Measurements from ENCODE around the gene TGM6.

TGM6 gene

GRCh38 chr20:2399390-2399789 is 18.7 kb downstream of the TGM6 start:
- H3K27me3 ChIP-seq (ENCODE audit: insufficient read depth, poor library complexity, severe bottlenecking), result no peaks in the 10 kb centered on the region
- no peak for TF ChIP-seq GABPA (IDR thresholded peaks at IDR 0.05; ENCODE audit: low read depth)
- TF ChIP-seq CTCF (IDR thresholded peaks at IDR 0.05; ENCODE audit: insufficient read depth, low read length), result no peak
- TF ChIP-seq REST (IDR thresholded peaks at IDR 0.05; ENCODE audit: insufficient replicate concordance, low read depth), result no peak
- no peak for TF ChIP-seq SPI1 (IDR thresholded peaks at IDR 0.05; ENCODE audit: borderline replicate concordance, low read depth)
- no peak for TF ChIP-seq POLR2AphosphoS5 (IDR thresholded peaks at IDR 0.05; ENCODE audit: low read depth)
- H3K4me3 ChIP-seq (replicated peaks; ENCODE audit: insufficient read depth, low read length), result no peak overlapping the region
- no peak for DNase-seq (ENCODE audit: low read depth in 1 of 2, low spot score in 1 of 2)
- H3K27ac ChIP-seq (replicated peaks), result no peak overlapping the region

GRCh38 chr20:2400290-2400689 is 19.6 kb downstream of the TGM6 start:
- H3K4me3 ChIP-seq (replicated peaks; ENCODE audit: insufficient read depth, low read length), result no peak overlapping the region
- DNase-seq (ENCODE audit: low read depth in 1 of 2, low spot score in 1 of 2), result no peak
- no peaks in the 10 kb centered on the region for H3K27me3 ChIP-seq (ENCODE audit: insufficient read depth, poor library complexity, severe bottlenecking)
- TF ChIP-seq SPI1 (IDR thresholded peaks at IDR 0.05; ENCODE audit: borderline replicate concordance, low read depth) (no peak), POLR2AphosphoS5 (IDR thresholded peaks at IDR 0.05; ENCODE audit: low read depth) (no peak), GABPA (IDR thresholded peaks at IDR 0.05; ENCODE audit: low read depth) (no peak), CTCF (IDR thresholded peaks at IDR 0.05; ENCODE audit: insufficient read depth, low read length) (no peak), REST (IDR thresholded peaks at IDR 0.05; ENCODE audit: insufficient replicate concordance, low read depth) (no peak)
- no peak overlapping the region for H3K27ac ChIP-seq (replicated peaks)

- TF ChIP-seq SPI1 (IDR thresholded peaks at IDR 0.05; ENCODE audit: borderline replicate concordance, low read depth) (no peak), REST (IDR thresholded peaks at IDR 0.05; ENCODE audit: insufficient replicate concordance, low read depth) (no peak), GABPA (IDR thresholded peaks at IDR 0.05; ENCODE audit: low read depth) (no peak), POLR2AphosphoS5 (IDR thresholded peaks at IDR 0.05; ENCODE audit: low read depth) (no peak), CTCF (IDR thresholded peaks at IDR 0.05; ENCODE audit: insufficient read depth, low read length) (no peak)
- DNase-seq (ENCODE audit: low read depth in 1 of 2, low spot score in 1 of 2), result no peak
- H3K4me3 ChIP-seq (replicated peaks; ENCODE audit: insufficient read depth, low read length), result no peak overlapping the region
Observed at GRCh38 chr20:2401527-2401926, 20.8 kb downstream of the TGM6 start.

More at GRCh38 chr20:2401527-2401926, 20.8 kb downstream of the TGM6 start:
- H3K27ac ChIP-seq (replicated peaks), result no peak overlapping the region
- H3K27me3 ChIP-seq (ENCODE audit: insufficient read depth, poor library complexity, severe bottlenecking), result no peaks in the 10 kb centered on the region

Data from HL-60 (cell line).